ENCODE results near the gene PACS1.
"Not testable (repeated sequence)": the region's sequence is repeated elsewhere in the genome, so short reads cannot be mapped to it uniquely, and the experiment has no call there.

The PACS1 gene

DNA sequence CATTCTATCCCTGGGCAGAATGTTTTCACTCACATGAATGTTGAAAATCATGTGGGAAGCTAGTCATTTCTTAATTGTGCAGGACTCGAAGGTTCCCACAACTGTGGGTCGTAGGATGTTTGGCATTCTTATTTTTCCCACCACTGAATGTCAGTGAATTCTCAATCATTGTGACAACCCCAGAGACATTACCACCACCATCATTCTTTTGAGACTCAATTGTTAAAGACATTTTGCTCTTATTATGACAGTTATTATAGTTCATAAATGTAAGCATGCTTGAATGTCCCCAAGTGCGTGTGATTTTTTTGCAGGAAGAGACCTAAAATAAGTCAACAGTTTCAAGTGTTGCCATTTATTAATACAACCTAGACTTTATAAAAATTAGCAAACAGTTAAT, 19.0 kb downstream of the PACS1 start:
- POLR2A ChIA-PET: no interaction called here
- no peak for DNase-seq (ENCODE audit: low read depth, low spot score)
- no peak overlapping the region for H3K4me3 ChIP-seq (ENCODE audit: low read depth, low read length)
- TF ChIP-seq, protein P1, sequence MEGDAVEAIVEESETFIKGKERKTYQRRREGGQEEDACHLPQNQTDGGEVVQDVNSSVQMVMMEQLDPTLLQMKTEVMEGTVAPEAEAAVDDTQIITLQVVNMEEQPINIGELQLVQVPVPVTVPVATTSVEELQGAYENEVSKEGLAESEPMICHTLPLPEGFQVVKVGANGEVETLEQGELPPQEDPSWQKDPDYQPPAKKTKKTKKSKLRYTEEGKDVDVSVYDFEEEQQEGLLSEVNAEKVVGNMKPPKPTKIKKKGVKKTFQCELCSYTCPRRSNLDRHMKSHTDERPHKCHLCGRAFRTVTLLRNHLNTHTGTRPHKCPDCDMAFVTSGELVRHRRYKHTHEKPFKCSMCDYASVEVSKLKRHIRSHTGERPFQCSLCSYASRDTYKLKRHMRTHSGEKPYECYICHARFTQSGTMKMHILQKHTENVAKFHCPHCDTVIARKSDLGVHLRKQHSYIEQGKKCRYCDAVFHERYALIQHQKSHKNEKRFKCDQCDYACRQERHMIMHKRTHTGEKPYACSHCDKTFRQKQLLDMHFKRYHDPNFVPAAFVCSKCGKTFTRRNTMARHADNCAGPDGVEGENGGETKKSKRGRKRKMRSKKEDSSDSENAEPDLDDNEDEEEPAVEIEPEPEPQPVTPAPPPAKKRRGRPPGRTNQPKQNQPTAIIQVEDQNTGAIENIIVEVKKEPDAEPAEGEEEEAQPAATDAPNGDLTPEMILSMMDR (IDR thresholded peaks at IDR 0.05; ENCODE audit: insufficient read depth, low read length, missing control alignments): no peak
- CTCF ChIA-PET: interaction anchor here (0.8 to 2.1 kb wide), 3 partner anchors 20 to 133 kb away, joined by 3 to 9 read pairs (median 4); no protein-coding TSS in a partner anchor

DNA sequence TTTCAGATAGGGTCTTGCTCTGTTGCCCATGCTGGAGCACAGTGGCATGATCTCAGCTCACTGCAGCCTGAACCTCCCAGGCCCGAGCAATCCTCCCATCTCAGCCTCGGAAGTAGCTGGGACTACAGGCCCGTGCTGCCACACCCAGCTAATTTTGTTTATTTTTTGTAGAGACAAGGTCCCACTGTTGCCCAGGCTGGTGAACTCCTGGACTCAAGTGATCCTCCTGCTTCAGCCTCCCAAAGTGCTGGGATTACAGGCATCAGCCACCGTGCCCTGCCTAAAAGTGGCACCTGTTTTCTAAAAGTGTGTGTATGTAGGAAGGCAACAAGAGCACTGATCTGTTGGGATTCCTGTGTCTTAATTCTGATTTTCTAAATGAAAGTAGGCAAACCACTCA, 20.2 kb downstream of the PACS1 start:
- no peak overlapping the region for H3K4me3 ChIP-seq (ENCODE audit: low read depth, low read length)
- TF ChIP-seq, protein P1 (IDR thresholded peaks at IDR 0.05; ENCODE audit: insufficient read depth, low read length, missing control alignments): no peak
- POLR2A ChIA-PET: no interaction called here
- DNase-seq (ENCODE audit: low read depth, low spot score): no peak
- CTCF ChIA-PET: interaction anchor here (2.1 kb wide), 1 partner anchor 21 kb away, joined by 9 read pairs; no protein-coding TSS in a partner anchor

DNA sequence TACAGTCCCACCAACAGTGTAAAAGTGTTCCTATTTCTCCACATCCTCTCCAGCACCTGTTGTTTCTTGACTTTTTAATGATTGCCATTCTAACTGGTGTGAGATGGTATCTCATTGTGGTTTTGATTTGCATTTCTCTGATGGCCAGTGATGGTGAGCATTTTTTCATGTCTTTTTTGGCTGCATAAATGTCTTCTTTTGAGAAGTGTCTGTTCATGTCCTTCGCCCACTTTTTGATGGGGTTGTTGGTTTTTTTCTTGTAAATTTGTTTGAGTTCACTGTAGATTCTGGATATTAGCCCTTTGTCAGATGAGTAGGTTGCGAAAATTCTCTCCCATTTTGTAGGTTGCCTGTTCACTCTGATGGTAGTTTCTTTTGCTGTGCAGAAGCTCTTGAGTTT, 22.1 kb downstream of the PACS1 start:
- CTCF ChIA-PET; POLR2A ChIA-PET; DNase-seq (ENCODE audit: low read depth, low spot score); H3K4me3 ChIP-seq (ENCODE audit: low read depth, low read length): not testable (repeated sequence)

DNA sequence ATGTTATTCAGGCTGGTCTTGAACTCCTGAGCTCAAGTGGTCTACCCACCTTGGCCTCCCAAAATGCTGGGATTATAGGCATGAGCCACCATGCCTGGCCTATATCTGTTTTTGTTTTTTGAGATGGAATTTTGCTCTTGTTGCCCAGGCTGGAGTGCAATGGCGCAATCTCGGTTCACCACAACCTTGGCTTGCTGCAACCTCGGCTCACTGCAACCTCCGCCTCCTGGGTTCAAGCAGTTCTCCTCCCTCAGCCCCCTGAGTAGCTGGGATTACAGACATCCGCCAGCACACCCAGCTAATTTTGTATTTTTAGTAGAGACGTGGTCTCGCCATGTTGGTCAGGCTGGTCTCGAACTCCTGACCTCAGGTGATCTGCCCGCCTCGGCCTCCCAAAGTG, 29.7 kb downstream of the PACS1 start:
- H3K4me3 ChIP-seq (ENCODE audit: low read depth, low read length); POLR2A ChIA-PET; CTCF ChIA-PET; DNase-seq (ENCODE audit: low read depth, low spot score): not testable (repeated sequence)

DNA sequence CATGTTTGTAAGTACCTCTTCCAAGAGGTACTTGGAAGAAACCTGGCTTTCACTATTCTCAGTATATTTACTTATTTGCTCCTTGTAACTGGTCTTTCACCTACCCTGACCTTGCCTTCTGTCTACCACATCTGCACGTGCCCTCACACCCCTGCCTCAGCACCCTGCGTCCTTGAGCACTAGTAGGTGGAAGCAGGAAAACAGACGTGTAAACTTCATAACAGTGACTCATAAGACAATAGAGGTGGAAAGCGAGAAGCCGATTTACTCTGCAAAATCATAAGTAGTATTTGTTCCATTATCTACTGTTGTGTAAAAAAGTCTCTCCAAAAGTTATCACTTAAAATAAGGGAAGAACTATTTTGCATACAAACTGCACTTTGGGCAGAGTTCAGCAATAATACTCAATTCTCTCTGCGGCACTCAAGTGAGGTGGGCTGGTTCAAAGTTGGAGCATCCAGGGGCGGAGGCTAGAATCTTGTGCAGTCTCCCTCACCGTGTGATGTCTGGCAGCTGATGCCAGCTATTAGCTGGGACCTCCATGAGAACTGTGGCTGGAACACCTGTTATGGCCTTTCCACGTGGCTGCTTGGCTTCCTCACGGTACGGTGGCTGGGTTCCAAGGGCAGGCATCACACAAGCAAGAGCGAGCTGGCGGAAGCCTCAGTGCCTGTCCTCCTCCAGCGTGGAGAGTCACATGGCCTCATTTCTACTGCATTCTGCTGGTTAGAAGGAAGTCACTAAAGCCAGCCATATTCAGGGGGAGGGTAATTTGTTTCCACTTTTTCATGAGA, 30.4 kb downstream of the PACS1 start:
- ChIA-PET CTCF (interaction anchor here (1.7 kb wide), 1 partner anchor 122 kb away, joined by 6 read pairs; no protein-coding TSS in a partner anchor), POLR2A (no interaction called here)
- TF ChIP-seq, protein P1 (IDR thresholded peaks at IDR 0.05; ENCODE audit: insufficient read depth, low read length, missing control alignments): no peak
- no peak overlapping the region for H3K4me3 ChIP-seq (ENCODE audit: low read depth, low read length)
- DNase-seq (ENCODE audit: low read depth, low spot score): no peak

DNA sequence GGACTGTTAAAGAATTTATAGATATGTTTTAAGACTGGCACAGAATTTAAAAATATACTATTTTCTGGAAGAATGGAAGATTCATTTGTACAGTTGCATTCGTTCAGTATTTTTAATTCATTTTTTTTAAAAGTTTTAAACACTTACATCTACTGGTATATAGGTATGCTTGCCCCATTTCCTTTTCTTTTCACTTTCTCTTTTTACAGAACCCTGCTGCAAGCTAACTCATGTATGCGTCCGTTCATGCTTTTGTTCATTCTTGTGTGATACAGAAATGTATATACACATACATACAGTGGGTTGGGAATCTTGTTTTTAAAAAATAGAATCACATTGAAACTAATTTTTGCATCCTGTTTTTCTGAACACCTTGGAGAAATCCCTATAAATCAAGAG, 31.0 kb downstream of the PACS1 start:
- CTCF ChIA-PET: interaction anchor here (1.3 to 1.7 kb wide), 2 partner anchors 33 to 122 kb away, joined by 3 to 6 read pairs; no protein-coding TSS in a partner anchor
- POLR2A ChIA-PET: no interaction called here
- H3K4me3 ChIP-seq (ENCODE audit: low read depth, low read length): no peak overlapping the region
- no peak for DNase-seq (ENCODE audit: low read depth, low spot score)
- TF ChIP-seq, protein P1 (IDR thresholded peaks at IDR 0.05; ENCODE audit: insufficient read depth, low read length, missing control alignments): no peak

DNA sequence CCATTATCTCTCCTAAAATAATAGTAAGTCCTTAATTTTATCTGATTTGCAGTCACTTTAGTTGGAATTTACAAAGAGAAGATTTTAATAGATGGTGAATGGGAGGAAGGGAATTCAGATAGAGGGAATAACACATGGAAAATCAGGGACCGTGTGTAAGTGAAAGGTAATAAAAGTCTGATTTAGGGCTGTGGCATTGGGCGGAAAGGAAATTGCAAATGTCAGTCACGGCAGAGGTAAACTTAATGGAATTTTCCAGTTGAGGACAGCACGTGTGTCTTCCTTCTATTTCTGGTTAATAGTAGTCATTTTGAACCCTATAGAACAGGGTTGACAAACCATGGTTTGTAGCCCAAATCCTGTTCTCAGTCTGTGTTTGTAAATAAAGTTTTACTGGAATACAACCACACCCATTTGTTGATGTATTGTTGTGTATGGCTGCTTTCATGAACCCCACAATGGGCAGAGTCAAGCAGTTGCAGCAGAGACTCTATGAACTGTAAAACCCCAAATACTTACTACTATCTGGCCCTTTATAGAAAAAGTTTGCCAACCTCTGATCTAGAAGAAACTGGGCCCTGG, 34.1 kb downstream of the PACS1 start:
- POLR2A ChIA-PET: no interaction called here
- TF ChIP-seq, protein P1 (IDR thresholded peaks at IDR 0.05; ENCODE audit: insufficient read depth, low read length, missing control alignments): no peak

More for the DNA sequence above, 34.1 kb downstream of the PACS1 start:
- no peak overlapping the region for H3K4me3 ChIP-seq (ENCODE audit: low read depth, low read length)
- DNase-seq (ENCODE audit: low read depth, low spot score): no peak
- CTCF ChIA-PET: interaction anchor here (2.0 kb wide), 1 partner anchor 35 kb away, joined by 6 read pairs; no protein-coding TSS in a partner anchor
